ENCODE data around the gene HEXIM1. TPM values are rescaled to one million over a fixed set of nuclear protein-coding genes. Genes with fewer than 3 reads are reported as not detected.

Gene HEXIM1
- total RNA-seq, 1 donor from 2014 or later: 29.5 TPM

DNA sequence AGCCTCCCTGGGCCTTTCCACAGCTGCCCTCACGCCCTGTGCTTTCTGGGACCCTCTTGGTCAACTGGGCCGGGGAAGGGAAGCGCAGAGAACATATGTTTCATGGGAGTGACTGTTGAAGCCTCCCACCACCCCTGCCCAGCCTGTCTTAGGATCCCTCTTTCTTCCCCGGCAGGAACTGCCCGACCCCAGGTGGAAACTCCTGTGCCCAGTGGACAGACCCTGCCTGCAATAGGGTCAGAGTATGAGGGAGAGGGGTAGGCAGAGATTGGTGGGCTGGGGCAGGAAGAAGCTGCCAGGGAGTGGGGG, 23.9 kb downstream of the HEXIM1 start:
- DNase-seq (ENCODE audit: low read depth, low spot score): no peak
- no peak overlapping the region for H3K4me3 Mint-ChIP-seq

DNA sequence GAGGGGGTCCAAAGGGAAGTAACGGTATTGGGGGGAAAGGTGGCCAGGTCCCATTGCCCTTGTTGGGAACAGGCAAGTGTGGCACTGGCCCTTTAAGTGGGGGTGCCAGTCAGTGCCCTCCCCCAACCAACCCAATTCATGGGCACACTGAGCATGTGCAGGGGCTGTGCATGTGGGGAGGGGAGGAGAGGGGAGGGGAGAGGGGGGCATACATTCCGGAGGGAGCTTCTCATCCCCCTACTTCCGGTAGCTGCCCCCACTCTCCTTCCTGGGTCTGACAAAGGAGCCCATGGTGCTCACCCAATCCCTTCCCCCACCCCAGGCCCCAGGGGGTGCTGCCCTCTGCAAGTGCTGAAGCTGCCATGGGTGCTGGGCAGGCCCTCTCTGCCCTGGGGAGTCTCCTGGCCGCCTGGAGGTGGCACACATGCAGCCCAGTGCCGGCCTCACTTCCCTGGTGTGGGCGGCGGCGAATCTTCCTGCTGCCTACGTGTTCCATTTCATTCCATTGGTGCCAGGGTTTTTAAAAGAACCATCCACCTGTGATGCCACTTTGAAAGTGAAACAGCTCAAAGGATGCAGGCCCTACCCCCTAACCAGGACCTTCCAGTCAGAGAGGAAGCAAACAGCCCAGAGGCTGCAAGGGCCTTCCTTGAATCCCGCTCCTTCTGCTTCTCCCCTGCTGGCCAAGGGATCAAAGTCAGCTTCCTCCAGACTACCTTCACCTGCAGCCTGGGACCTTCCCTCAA, 24.4 kb downstream of the HEXIM1 start:
- Mint-ChIP-seq H3K27ac (ENCODE audit: unreplicated experiment) (peak overlapping the region; percentile 94), H3K4me3 (no peak overlapping the region), H3K27me3 (ENCODE audit: low read depth) (no peaks in the 10 kb centered on the region), H3K4me1 (peaks cover 38% of the 10 kb centered on the region), H3K9me3 (no peaks in the 10 kb centered on the region), H3K36me3 (ENCODE audit: low read depth) (no peaks in the 10 kb centered on the region)
- peak; percentile 35 for DNase-seq (ENCODE audit: low read depth, low spot score)
- TF ChIP-seq, protein P1, sequence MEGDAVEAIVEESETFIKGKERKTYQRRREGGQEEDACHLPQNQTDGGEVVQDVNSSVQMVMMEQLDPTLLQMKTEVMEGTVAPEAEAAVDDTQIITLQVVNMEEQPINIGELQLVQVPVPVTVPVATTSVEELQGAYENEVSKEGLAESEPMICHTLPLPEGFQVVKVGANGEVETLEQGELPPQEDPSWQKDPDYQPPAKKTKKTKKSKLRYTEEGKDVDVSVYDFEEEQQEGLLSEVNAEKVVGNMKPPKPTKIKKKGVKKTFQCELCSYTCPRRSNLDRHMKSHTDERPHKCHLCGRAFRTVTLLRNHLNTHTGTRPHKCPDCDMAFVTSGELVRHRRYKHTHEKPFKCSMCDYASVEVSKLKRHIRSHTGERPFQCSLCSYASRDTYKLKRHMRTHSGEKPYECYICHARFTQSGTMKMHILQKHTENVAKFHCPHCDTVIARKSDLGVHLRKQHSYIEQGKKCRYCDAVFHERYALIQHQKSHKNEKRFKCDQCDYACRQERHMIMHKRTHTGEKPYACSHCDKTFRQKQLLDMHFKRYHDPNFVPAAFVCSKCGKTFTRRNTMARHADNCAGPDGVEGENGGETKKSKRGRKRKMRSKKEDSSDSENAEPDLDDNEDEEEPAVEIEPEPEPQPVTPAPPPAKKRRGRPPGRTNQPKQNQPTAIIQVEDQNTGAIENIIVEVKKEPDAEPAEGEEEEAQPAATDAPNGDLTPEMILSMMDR (conservative IDR thresholded peaks at IDR 0.05): no peak

More for the DNA sequence above, 23.9 kb downstream of the HEXIM1 start:
- no peaks in the 10 kb centered on the region for H3K27me3 Mint-ChIP-seq (ENCODE audit: low read depth)
- peak overlapping the region; percentile 71 for H3K27ac Mint-ChIP-seq (ENCODE audit: unreplicated experiment)
- no peaks in the 10 kb centered on the region for H3K9me3 Mint-ChIP-seq
- TF ChIP-seq, protein P1 (conservative IDR thresholded peaks at IDR 0.05): no peak
- H3K4me1 Mint-ChIP-seq: peaks cover 35% of the 10 kb centered on the region
- no peaks in the 10 kb centered on the region for H3K36me3 Mint-ChIP-seq (ENCODE audit: low read depth)

DNA sequence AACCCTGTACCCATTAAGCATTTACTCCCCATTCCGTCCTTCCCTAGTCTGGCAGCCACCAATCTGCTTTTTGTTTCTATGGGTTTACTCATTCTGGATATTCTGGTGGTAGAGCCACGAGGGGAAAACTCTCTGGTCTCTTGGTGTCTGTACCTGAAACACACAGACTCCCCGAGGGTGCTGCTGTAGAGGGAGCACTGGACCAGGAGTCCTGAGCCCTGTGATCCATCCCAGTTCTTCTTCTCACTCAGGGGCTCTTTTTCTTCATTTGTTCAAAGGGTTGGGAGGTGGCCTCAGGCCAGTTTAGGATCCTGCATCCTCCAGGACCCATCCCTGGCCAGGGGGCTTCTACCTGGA, 27.5 kb downstream of the HEXIM1 start:
- TF ChIP-seq, protein P1 (conservative IDR thresholded peaks at IDR 0.05): no peak
- no peak overlapping the region for H3K4me3 Mint-ChIP-seq
- no peak for DNase-seq (ENCODE audit: low read depth, low spot score)
- peak overlapping the region; percentile 95 for H3K27ac Mint-ChIP-seq (ENCODE audit: unreplicated experiment)
- no peaks in the 10 kb centered on the region for H3K9me3 Mint-ChIP-seq
- H3K36me3 Mint-ChIP-seq (ENCODE audit: low read depth): no peaks in the 10 kb centered on the region
- peaks cover 38% of the 10 kb centered on the region for H3K4me1 Mint-ChIP-seq
- no peaks in the 10 kb centered on the region for H3K27me3 Mint-ChIP-seq (ENCODE audit: low read depth)

DNA sequence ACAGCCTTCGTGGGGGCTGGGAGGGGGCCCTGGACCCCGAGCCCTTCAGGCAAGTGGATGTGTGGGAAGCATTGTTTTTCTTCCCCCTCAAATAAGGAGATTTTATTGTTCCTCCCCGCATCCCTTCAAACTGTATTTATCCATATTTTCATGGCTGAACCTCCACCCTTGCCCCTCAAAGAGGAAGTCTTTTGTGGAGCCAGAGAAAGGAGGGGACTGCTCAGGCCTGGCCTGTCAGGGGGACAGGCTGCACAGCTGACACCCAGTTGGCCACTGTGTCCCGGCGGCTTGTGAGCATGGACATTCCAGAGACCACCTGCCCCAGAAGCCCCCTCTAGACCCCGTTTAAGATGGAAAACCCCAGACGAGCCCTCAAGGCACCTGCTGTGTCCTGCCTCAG, 29.3 kb downstream of the HEXIM1 start:
- TF ChIP-seq, protein P1 (conservative IDR thresholded peaks at IDR 0.05): no peak
- Mint-ChIP-seq H3K27ac (ENCODE audit: unreplicated experiment) (peak overlapping the region; percentile 35), H3K9me3 (no peaks in the 10 kb centered on the region), H3K27me3 (ENCODE audit: low read depth) (no peaks in the 10 kb centered on the region), H3K4me3 (no peak overlapping the region), H3K36me3 (ENCODE audit: low read depth) (no peaks in the 10 kb centered on the region), H3K4me1 (peaks cover 22% of the 10 kb centered on the region)
- DNase-seq (ENCODE audit: low read depth, low spot score): no peak

DNA sequence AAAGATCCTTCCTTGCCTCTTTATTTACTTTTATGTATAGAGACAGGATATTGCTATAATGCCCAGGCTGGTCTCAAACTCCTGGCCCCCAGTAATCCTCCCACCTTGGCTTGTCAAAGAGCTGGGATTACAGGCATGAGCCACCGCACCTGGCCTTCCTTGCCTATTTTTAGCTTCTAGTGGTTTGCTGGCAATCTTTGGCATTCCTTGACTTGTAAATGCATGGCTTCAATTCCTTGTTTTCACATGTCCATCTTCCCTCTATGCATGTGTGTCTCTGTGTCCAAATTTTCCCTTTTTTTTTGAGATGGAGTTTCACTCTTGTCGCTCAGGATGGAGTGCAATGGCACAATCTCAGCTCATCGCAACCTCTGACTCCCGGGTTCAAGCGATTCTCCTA, 35.9 kb downstream of the HEXIM1 start:
- H3K9me3 Mint-ChIP-seq: no peaks in the 10 kb centered on the region
- no peak overlapping the region for H3K4me3 Mint-ChIP-seq
- H3K27ac Mint-ChIP-seq (ENCODE audit: unreplicated experiment): peak overlapping the region; percentile 22
- no peaks in the 10 kb centered on the region for H3K27me3 Mint-ChIP-seq (ENCODE audit: low read depth)
- H3K36me3 Mint-ChIP-seq (ENCODE audit: low read depth): no peaks in the 10 kb centered on the region
- no peak for DNase-seq (ENCODE audit: low read depth, low spot score)
- TF ChIP-seq, protein P1 (conservative IDR thresholded peaks at IDR 0.05): no peak
- no peaks in the 10 kb centered on the region for H3K4me1 Mint-ChIP-seq
